ENCODE measurements around the gene ITPR2.

DNA sequence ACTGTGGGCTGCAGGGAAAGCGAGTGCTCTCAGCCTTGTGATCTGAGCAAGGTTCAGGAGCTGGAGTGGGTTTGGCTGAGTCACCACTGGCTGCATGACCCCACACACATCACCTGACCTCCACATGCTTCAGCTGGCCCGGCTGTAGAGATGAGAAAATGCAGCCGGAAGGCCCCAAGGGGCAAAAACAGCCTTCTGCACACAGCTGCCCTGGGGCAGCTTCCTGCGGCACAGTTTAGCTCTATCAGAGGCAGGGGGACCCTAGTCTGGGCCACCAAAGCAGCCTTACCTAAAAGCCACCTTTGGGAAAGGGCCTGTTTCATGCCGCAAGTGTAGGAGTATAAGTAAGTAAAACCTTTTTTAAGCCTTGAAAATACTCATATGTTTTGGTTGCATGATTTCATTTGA, 514.3 kb downstream of the ITPR2 start:
- TF ChIP-seq, protein P1, sequence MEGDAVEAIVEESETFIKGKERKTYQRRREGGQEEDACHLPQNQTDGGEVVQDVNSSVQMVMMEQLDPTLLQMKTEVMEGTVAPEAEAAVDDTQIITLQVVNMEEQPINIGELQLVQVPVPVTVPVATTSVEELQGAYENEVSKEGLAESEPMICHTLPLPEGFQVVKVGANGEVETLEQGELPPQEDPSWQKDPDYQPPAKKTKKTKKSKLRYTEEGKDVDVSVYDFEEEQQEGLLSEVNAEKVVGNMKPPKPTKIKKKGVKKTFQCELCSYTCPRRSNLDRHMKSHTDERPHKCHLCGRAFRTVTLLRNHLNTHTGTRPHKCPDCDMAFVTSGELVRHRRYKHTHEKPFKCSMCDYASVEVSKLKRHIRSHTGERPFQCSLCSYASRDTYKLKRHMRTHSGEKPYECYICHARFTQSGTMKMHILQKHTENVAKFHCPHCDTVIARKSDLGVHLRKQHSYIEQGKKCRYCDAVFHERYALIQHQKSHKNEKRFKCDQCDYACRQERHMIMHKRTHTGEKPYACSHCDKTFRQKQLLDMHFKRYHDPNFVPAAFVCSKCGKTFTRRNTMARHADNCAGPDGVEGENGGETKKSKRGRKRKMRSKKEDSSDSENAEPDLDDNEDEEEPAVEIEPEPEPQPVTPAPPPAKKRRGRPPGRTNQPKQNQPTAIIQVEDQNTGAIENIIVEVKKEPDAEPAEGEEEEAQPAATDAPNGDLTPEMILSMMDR (conservative IDR thresholded peaks at IDR 0.05; ENCODE audit: low read length), result no peak
- TF ChIP-seq EZH2phosphoT487 (IDR thresholded peaks at IDR 0.05; ENCODE audit: borderline replicate concordance, low read depth, low read length), result no peak
